NB4 (cell line): Measurements from ENCODE around the gene PTPN2.
"Not testable (repeated sequence)": the region's sequence is repeated elsewhere in the genome, so short reads cannot be mapped to it uniquely, and the experiment has no call there.

Experiments used
- CTCF ChIP-seq: IDR thresholded peaks from one replicate; pipeline ENCODE4 v1.5.1; 2012; ENCODE audit warnings: low read depth, low read length
- MAX ChIP-seq: IDR thresholded peaks from 2 replicates; pipeline ENCODE4 v1.6.1; 2011; ENCODE audit warnings: low read depth, low read length
- MYC ChIP-seq: IDR thresholded peaks from 2 replicates; pipeline ENCODE4 v1.6.1; 2011; ENCODE audit warnings: low read depth, low read length
- POLR2A ChIP-seq: IDR thresholded peaks from 2 replicates; pipeline ENCODE4 v1.6.1; 2011; ENCODE audit warnings: mild to moderate bottlenecking; ENCODE audit not compliant: insufficient read length; ENCODE audit errors: extremely low read depth

- not testable (repeated sequence) for TF ChIP-seq POLR2A, CTCF, MYC, MAX
These were observed 12.8 kb upstream of the PTPN2 start for GRCh38 chr18:12896784-12897333.
